Activated CD4-positive, alpha-beta T cell treated with anti-CD3 and anti-CD28 coated beads, Interleukin-2, amount 10 ng/mL, durations not matched to agents 24 days and 14 days (primary cell): ENCODE data around the gene BAK1. TPM values are rescaled to one million over a fixed set of nuclear protein-coding genes. Genes with fewer than 3 reads are reported as not detected.
"Not testable (repeated sequence)": the region's sequence is repeated elsewhere in the genome, so short reads cannot be mapped to it uniquely, and the experiment has no call there.

ENCODE experiments used
- DNase-seq: peaks from one replicate; pipeline ENCODE4 v3.0.0; 2022
- H3K27ac Mint-ChIP-seq: one replicate; pipeline ENCODE4 v1.8.0; 2022; ENCODE audit warnings: mild to moderate bottlenecking, mixed read lengths
- H3K27me3 Mint-ChIP-seq: one replicate; pipeline ENCODE4 v1.8.0; 2022; ENCODE audit warnings: mixed read lengths
- H3K36me3 Mint-ChIP-seq: one replicate; pipeline ENCODE4 v1.8.0; 2022; ENCODE audit warnings: low read depth, mild to moderate bottlenecking, mixed read lengths
- H3K4me1 Mint-ChIP-seq: one replicate; pipeline ENCODE4 v1.8.0; 2021; ENCODE audit warnings: mixed read lengths
- H3K4me3 Mint-ChIP-seq: one replicate; pipeline ENCODE4 v1.8.0; 2022; ENCODE audit warnings: mild to moderate bottlenecking, moderate library complexity, mixed read lengths
- H3K9me3 Mint-ChIP-seq: one replicate; pipeline ENCODE4 v1.8.0; 2021; ENCODE audit warnings: mixed read lengths
- intact Hi-C: fragments of 100-400 bp; cut with micrococcal nuclease; formaldehyde crosslinking; loops from one replicate; pipeline ENCODE4 v1.15.1; 2023
- total RNA-seq: library from RNA; stranded (reverse); gene quantifications from 2 replicates; pipeline ENCODE4 v1.2.3, GENCODE V29; 2022

The BAK1 gene
- total RNA-seq, 1 donor from 2014 or later: 54.7 TPM

- peaks cover 52% of the 10 kb centered on the region for H3K4me1 Mint-ChIP-seq
- no peaks in the 10 kb centered on the region for H3K27me3 Mint-ChIP-seq
- H3K9me3 Mint-ChIP-seq: no peaks in the 10 kb centered on the region
- H3K36me3 Mint-ChIP-seq: peaks cover 58% of the 10 kb centered on the region
- peak overlapping the region; percentile 99 for H3K27ac Mint-ChIP-seq
- DNase-seq: peak; percentile 98
- H3K4me3 Mint-ChIP-seq: peak overlapping the region; percentile 86
- intact Hi-C loops: loop anchor here (1.0 to 10.0 kb wide), 6 partner anchors 9 to 256 kb away; partner anchors contain the start of genes BAK1, CUTA, TAPBP and ZBTB22
Measured at GRCh38 chr6:33570806-33571636, 9.1 kb downstream of the BAK1 start.

- peaks cover 42% of the 10 kb centered on the region for H3K36me3 Mint-ChIP-seq
- H3K4me3 Mint-ChIP-seq: no peak overlapping the region
- H3K27me3 Mint-ChIP-seq: no peaks in the 10 kb centered on the region
- peaks cover 40% of the 10 kb centered on the region for H3K4me1 Mint-ChIP-seq
- intact Hi-C loops: no loop called here
- H3K27ac Mint-ChIP-seq: peak overlapping the region; percentile 99
- no peak for DNase-seq
- H3K9me3 Mint-ChIP-seq: no peaks in the 10 kb centered on the region
Measured at GRCh38 chr6:33568826-33569570, 11.1 kb downstream of the BAK1 start.

- H3K27me3 Mint-ChIP-seq: no peaks in the 10 kb centered on the region
- H3K27ac Mint-ChIP-seq: no peak overlapping the region
- intact Hi-C loops: no loop called here
- peaks cover 39% of the 10 kb centered on the region for H3K36me3 Mint-ChIP-seq
- no peak for DNase-seq
- no peaks in the 10 kb centered on the region for H3K9me3 Mint-ChIP-seq
- H3K4me1 Mint-ChIP-seq: peaks cover 42% of the 10 kb centered on the region
- H3K4me3 Mint-ChIP-seq: no peak overlapping the region
Measured at GRCh38 chr6:33567836-33568235, 12.2 kb downstream of the BAK1 start.

GRCh38 chr6:33566182-33567084 is 13.6 kb downstream of the BAK1 start:
- DNase-seq: no peak
- H3K9me3 Mint-ChIP-seq: no peaks in the 10 kb centered on the region
- no peak overlapping the region for H3K27ac Mint-ChIP-seq
- peaks cover 34% of the 10 kb centered on the region for H3K4me1 Mint-ChIP-seq
- intact Hi-C loops: no loop called here
- H3K27me3 Mint-ChIP-seq: no peaks in the 10 kb centered on the region
- H3K4me3 Mint-ChIP-seq: no peak overlapping the region
- peaks cover 29% of the 10 kb centered on the region for H3K36me3 Mint-ChIP-seq

GRCh38 chr6:33558801-33559200 is 21.3 kb downstream of the BAK1 start:
- peaks cover 7% of the 10 kb centered on the region for H3K4me1 Mint-ChIP-seq
- no peaks in the 10 kb centered on the region for H3K36me3 Mint-ChIP-seq
- H3K27ac Mint-ChIP-seq: no peak overlapping the region
- no peaks in the 10 kb centered on the region for H3K27me3 Mint-ChIP-seq
- H3K4me3 Mint-ChIP-seq: no peak overlapping the region
- DNase-seq: no peak
- no peaks in the 10 kb centered on the region for H3K9me3 Mint-ChIP-seq
- intact Hi-C loops: no loop called here

DNA sequence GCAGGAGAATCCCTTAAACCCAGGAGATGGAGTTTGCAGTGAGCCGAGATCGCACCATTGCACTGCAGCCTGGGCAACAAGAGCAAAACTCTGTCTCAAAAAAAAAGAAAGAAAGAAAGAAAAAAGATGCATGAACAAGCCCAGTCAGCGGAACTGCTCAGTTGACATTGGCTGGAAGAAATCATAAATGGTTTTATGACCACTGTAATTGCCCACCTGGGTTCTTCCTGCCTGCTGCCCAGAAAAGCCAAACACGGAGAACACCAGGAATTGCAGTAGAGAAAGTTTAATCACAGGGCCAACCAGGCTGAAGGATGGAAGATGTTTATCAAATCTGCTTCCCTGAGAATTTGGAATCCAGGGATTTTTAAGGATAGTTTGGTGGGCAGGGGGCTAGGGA is 22.7 kb downstream of the BAK1 start:
- intact Hi-C loops: no loop called here
- no peak for DNase-seq
- Mint-ChIP-seq H3K36me3 (no peaks in the 10 kb centered on the region), H3K9me3 (no peaks in the 10 kb centered on the region), H3K4me3 (no peak overlapping the region), H3K27me3 (no peaks in the 10 kb centered on the region), H3K4me1 (peaks cover 5% of the 10 kb centered on the region), H3K27ac (no peak overlapping the region)

DNA sequence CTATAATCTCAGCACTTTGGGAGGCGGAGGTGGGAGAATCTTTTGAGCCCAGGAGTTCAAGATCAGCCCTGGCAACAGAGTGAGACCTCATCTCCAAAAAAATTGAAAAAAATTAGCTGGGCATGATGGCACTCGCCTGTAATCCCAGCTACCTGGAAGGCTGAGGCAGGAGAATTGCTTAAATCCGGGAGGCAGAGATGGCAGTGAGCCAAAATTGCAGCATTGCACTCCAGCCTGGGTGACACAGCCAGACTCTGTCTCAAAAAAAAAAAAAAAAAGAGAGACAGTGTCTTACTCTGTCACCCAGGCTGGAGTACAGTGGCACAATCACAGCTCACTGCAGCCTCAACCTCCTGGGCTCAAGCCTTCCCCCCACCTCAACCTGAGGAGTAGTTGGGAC is 27.2 kb downstream of the BAK1 start:
- H3K27me3 Mint-ChIP-seq, H3K9me3 Mint-ChIP-seq, DNase-seq, H3K4me3 Mint-ChIP-seq, H3K36me3 Mint-ChIP-seq, H3K27ac Mint-ChIP-seq, intact Hi-C loops: not testable (repeated sequence)
- peaks cover 14% of the 10 kb centered on the region for H3K4me1 Mint-ChIP-seq

DNA sequence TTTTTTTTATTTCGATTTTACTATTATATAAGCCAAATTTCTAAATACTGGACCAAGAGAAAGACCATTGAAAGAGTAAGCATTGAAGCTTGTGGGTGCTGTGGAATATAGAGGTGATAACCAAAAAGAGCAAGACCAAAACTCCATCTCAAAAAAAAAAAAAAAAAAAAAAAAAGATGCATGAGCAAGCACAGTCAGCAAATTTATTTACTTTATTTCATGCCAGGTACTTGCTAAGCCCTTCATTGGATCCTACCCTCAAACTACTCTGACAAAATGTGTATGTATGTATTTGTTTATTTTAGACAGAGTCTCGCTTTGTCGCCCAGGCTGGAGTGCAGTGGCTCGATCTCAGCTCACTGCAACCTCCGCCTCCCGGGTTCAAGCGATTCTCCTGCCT is 27.8 kb downstream of the BAK1 start:
- Mint-ChIP-seq H3K9me3 (no peaks in the 10 kb centered on the region), H3K27ac (no peak overlapping the region), H3K4me1 (peaks cover 18% of the 10 kb centered on the region), H3K36me3 (no peaks in the 10 kb centered on the region), H3K4me3 (no peak overlapping the region), H3K27me3 (no peaks in the 10 kb centered on the region)
- DNase-seq: no peak
- intact Hi-C loops: no loop called here

DNA sequence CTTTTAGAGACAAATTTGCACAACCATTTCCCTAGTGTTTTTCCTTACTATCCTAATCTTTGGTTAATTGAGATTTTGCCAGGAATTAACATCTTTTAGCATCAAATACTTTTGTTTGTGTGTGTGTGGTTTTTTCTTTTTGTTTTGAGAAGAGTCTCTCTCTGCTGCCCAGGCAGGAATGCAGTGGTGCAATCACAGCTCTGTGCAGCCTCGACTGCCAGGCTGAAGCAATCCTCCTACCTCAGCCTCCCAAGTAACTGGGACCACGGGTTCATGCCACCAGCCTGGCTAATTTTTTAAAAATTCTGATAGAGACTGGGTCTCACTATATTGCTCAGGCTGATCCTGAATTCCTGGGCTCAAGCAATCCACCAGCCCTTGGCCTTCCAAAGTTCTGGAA is 28.5 kb downstream of the BAK1 start:
- Mint-ChIP-seq H3K27me3 (no peaks in the 10 kb centered on the region), H3K27ac (no peak overlapping the region), H3K4me3 (no peak overlapping the region), H3K36me3 (no peaks in the 10 kb centered on the region), H3K4me1 (peaks cover 15% of the 10 kb centered on the region), H3K9me3 (no peaks in the 10 kb centered on the region)
- DNase-seq: no peak
- intact Hi-C loops: no loop called here

DNA sequence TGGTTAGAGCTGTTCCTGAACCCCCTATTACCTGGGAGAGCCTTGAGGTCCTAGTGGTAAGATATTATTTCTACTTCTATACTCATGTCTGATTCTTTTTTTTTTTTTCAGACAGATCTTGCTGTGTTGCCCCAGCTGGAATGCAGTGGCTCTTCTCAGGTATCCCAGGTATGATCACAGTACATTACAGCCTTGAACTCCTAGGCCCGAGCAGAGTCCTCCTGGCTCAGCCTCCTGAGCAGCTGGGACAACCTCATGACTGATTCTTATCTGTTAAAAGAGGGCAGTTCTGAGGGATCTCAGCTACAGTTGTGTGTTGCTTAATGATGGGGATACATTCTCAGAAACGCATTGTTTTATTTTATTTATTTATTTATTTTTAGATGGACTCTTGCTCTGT is 30.2 kb downstream of the BAK1 start:
- Mint-ChIP-seq H3K27ac (no peak overlapping the region), H3K27me3 (no peaks in the 10 kb centered on the region), H3K4me1 (peaks cover 15% of the 10 kb centered on the region), H3K36me3 (no peaks in the 10 kb centered on the region), H3K9me3 (no peaks in the 10 kb centered on the region), H3K4me3 (no peak overlapping the region)
- no peak for DNase-seq
- intact Hi-C loops: no loop called here

GRCh38 chr6:33549196-33549595 is 30.9 kb downstream of the BAK1 start:
- Mint-ChIP-seq H3K36me3 (no peaks in the 10 kb centered on the region), H3K27ac (no peak overlapping the region), H3K9me3 (no peaks in the 10 kb centered on the region), H3K4me3 (no peak overlapping the region), H3K27me3 (no peaks in the 10 kb centered on the region), H3K4me1 (peaks cover 15% of the 10 kb centered on the region)
- intact Hi-C loops: no loop called here
- DNase-seq: no peak

DNA sequence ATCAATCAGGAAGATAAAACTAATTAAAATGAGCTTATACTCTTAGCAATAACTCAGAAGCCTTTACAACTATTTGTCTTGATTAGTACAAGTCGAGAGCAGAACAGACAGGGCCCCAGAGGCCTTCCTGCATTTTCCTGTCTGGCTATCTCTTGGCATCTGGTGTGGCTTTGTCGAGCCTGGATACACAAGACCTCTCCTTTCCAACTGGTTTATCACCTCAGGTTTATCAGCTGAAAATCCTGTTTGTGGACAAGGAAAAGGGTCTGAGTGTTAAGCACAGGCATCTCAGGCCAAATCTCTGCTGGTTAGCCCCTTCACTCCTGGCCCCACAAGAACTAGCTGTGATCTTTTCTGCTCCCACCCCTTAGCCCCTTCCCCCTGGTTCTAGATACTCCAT is 32.6 kb downstream of the BAK1 start:
- no peaks in the 10 kb centered on the region for H3K9me3 Mint-ChIP-seq
- peak overlapping the region; percentile 37 for H3K4me3 Mint-ChIP-seq
- no peak for DNase-seq
- H3K27me3 Mint-ChIP-seq: no peaks in the 10 kb centered on the region
- peak overlapping the region; percentile 61 for H3K27ac Mint-ChIP-seq
- peaks cover 15% of the 10 kb centered on the region for H3K4me1 Mint-ChIP-seq
- no peaks in the 10 kb centered on the region for H3K36me3 Mint-ChIP-seq
- intact Hi-C loops: no loop called here

DNA sequence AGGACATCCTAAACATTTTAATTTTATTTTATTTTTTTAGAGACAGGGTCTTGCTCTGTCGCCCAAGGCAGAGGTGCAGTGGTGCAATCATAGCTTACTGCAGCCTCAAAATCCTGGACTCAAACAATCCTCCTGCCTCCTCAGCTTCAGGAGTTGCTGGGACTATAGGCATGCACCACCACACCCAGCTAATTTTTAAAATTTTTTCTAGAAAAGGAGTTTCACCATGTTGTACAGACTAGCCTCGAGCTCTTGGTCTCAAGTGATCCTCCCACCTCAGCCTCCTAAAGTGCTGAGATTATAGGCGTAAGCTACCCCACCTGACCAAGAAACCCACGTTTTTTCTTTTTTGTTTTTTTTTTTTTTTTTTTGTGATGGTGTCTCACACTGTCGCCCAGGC is 33.3 kb downstream of the BAK1 start:
- intact Hi-C loops: no loop called here
- Mint-ChIP-seq H3K27me3 (no peaks in the 10 kb centered on the region), H3K4me1 (peaks cover 15% of the 10 kb centered on the region), H3K4me3 (no peak overlapping the region), H3K9me3 (no peaks in the 10 kb centered on the region), H3K27ac (no peak overlapping the region), H3K36me3 (no peaks in the 10 kb centered on the region)
- DNase-seq: no peak

DNA sequence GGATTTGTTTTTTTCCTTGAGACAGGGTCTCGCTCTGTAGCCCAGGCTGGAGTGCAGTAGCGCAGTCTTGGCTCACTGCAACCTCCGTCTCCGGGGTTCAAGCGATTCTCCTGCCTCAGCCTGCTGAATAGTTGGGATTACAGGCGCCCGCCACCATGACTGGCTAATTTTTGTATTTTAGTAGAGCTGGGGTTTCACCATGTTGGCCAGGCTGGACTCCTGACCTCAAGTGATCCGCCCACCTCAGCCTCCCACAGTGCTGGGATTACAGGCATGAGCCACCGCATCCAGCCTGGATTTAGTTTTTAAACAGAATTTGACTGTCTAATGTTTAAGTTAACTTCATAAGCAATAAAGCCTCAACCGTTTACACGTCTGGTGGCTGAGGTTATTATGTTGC is 34.8 kb downstream of the BAK1 start:
- H3K27ac Mint-ChIP-seq, H3K9me3 Mint-ChIP-seq, H3K27me3 Mint-ChIP-seq, intact Hi-C loops, DNase-seq, H3K4me3 Mint-ChIP-seq, H3K36me3 Mint-ChIP-seq: not testable (repeated sequence)
- H3K4me1 Mint-ChIP-seq: peaks cover 15% of the 10 kb centered on the region
